ENCODE data around the gene CDK5RAP1.

CDK5RAP1 gene

DNA sequence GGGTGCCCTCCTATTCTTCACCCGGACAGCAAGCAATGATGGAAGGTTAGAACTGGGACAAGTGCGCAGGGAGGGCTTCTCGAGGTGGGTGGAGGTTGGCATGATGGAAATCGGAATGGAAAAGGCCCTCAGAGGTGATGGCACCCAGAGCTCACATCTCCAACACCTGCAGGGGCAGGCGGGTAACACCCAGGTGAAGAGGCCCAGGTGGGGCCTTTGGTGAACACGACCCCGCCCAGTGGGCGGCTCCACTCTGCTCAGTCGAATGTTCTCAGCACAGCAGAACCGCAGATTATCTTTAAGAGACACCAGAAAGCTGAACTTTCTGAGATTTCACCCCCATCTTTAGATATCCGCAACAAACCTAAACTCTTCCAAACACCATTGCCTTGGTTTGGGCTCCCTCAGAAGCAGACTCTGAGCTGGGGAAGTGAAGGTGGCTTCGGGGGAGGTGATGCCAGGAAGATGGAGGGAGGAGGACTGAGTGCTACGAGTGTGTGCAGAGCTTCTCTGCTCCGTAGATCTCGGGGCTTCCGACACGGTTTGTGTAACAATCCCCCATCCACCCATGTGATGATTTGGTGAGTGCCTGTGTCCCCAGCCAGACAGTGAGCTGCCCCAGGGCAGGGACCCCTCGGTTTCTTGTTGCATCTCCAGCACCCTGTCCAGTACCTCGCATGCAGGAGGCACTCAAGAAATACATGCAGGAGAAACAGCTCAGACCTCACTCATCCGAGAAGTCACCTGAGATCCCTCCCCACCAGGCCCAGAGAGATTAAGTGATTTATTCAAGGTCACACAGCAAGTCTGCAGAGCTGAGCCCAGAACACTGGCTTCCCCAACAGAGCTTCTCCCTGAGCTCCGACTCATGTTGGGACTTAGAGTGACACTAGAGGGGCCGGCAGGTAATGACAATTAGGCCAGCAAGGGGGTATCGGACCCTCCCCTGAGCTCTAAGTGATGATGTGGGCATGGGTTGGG lies 72.9 kb downstream of the CDK5RAP1 start:
- DNase-seq = no peak

DNA sequence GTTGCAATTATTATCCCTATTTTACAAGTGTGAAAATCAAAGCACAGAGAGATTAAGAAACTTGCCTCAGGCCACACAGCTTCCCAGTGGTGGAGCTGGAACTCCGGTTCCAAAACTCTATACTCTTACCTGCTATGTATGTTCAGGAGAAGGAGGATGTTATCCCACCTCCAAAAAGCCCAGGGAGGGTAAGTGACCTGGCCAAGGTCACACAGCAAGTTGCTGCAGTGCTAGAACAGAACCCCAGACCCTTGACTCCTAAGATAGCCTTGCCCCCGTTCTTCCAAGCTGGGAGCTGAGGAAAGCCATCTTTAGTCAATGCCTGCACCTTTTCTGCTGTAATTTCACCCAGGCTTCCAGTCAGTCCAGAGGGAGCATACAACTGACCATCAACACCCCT lies 76.0 kb downstream of the CDK5RAP1 start:
- no peak for DNase-seq

DNA sequence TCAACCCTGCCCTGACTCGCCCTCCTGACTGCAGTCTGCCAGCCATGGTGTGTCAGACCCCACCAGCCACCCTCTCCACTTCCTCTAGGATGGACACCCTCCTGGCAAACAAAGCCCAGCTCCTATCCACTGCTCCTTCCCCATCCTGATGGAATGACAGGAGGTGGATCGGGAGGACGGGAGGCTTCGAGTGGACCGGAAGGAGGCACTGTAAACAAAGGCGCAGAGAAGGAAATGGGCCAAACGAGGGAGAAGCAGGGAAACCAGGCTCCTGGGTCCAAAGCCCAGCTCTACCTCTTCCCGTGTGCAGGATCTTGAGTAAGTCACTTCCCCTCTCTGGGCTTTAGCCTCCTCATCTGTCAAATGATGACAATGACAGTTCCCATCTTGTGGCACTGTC lies 78.1 kb downstream of the CDK5RAP1 start:
- no peak for DNase-seq

DNA sequence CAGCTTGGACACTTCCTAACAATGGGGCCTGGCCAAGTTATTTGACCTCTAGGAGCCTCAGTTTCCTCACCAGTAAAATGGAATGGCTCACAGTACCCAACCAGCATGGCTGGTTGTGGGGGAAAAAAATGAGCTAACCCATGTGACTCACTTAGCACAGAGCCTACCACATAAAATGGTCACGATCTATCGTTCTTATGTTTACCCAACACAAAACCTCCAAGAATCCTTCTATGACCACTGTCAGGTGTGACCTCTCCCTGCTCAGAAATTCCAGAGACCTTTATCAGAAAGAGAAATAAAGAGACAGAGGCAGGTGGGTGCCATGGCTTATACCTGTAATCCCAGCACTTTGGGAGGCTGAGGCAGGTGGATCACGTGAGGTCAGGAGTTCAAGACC lies 78.9 kb downstream of the CDK5RAP1 start:
- DNase-seq = no peak

DNA sequence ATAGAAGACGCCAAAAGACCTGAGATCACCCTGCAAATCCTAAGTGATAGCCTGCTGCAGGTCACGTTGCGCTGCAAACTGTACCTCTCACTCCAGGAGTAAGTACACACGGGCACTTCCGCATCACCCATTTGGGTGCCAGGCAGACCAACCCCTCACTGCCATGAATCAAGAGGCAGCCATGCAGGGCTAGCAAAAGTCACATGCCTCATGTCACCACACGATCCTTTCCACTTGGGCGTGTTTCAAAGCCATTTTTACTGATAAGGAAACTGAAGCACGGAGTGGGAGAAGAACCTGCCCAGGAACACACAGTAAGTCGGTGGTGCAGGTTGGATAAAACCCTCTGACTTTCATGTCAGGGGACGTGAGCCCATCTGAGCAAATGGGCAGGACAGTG lies 81.3 kb downstream of the CDK5RAP1 start:
- no peak for DNase-seq

DNA sequence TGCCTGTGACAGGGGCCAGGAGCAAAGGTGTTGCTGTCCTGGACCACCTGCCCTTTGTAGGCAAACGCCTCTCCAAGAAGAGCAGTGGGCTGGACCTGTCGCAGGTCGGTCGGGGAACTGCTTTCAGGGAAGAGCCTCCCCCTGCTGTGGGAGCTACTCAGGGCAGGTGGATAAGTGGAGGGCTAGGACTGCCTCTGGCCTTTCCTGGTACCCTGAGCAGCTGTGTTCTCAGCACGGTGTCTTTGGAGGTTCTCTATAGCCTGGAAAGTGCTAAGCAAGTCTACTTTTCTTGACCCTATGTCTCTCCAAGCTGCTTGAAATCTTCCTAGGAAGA lies 83.3 kb downstream of the CDK5RAP1 start:
- no peak for DNase-seq

DNA sequence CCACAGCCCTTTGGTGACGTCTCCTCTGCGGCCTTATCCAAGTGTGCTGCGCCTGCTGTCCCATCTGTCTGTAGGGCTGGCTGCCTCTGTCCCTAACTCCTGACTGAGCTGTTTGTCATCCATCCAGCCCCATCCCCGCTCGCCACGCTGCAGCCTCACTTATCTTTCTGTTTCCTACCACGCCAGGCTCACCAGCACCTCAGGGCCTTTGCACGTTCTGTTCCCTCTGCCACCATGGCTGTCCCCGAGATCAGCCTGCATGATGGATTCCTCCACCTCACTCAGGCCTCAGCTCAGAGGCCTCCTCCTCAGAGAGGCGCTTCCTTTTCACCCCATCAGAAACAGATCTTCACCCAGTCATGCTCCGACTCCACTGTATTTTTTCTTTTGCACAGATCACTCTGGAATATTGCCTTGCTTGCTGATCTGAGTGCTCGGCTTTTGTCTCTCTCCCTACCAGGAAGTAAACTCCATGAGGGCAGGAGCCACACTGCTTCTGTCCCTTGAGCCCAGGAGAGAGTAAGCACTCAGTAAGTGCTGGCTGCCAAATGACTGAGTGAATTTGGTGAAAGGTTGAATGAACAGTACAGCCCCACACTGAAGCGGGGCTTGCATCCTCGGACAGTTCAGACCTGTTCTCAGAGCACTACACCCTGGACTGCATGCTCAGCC lies 83.8 kb downstream of the CDK5RAP1 start:
- DNase-seq = no peak

DNA sequence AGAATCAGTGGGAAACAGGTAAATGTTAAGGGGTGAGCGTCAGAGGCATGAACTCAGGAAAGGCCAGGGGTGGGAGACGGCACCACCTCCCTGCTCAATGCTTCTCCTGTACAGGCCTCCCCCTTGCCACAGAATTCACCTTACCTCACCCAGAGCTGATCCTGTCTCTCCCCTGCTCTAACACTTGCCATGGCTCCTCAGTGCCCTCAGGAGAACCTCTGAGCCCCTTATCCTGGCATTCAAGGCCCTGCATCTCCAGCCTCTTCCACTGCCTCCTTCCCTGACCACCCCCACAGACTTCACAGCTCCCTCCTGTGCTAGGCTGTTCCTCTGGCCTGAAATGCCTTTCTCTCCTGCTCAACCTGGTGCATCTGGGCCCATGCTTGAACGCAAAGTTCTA lies 84.4 kb downstream of the CDK5RAP1 start:
- no peak for DNase-seq

- no peak for DNase-seq
Measured at GRCh38 chr20:33316343-33316742, 85.0 kb downstream of the CDK5RAP1 start.

DNA sequence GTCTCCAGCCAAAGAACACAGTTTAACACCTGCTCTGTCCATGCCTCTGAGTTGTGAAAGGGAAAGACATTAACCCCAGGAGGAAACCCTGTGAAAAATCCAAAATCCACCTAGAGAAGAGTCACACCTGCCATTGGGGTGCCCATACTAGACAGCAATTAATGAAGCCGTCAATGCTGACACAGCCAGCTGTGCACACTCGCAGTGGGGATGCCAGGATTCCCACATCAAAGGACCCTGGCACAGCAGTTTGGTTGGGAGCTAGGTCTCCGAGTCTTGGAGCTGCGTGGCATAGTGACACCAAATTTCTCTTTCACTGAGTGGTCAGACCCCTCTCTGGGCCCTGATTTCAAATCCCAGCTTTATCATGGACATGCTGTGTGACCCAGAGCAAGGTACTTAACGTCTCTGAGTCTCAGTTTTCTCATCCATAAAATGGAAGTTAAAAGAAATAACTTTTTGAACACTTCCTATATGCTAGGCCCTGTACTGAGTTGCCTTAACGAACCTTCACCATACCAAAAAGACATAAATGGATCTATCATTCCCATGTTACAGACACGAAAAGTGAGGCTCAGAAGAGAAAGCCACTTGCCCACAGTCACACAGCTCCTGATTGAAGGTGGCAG lies 87.5 kb downstream of the CDK5RAP1 start:
- no peak for DNase-seq

DNA sequence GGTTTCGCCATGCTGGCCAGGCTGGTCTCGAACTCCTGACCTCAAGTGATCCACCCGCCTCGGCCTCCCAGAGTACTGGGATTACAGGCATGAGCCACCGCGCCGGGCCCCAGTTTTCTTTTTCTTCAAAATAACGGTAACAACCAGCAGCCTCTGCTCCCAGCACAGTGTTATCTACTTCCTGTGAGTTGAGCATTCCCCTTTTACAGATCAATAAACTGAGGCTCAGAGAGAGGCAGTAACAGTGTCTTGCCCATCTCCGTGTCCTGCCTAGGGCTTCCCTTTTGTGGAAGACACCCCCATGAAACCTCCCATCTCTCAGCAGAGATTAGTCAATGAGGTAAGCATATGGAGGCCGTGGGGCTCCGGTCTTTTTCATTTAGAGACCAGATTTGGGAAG lies 88.7 kb downstream of the CDK5RAP1 start:
- no peak for DNase-seq

- DNase-seq = no peak
Measured at GRCh38 chr20:33311996-33312395, 89.3 kb downstream of the CDK5RAP1 start.

GRCh38 chr20:33311011-33311410 lies 90.3 kb downstream of the CDK5RAP1 start:
- DNase-seq = no peak

GRCh38 chr20:33310327-33310899 lies 90.9 kb downstream of the CDK5RAP1 start:
- DNase-seq = no peak

GRCh38 chr20:33309631-33310030 lies 91.7 kb downstream of the CDK5RAP1 start:
- no peak for DNase-seq

All from suppressor macrophage treated with lipopolysaccharide for 1 hour (primary cell).